LNCaP clone FGC (cell line): Measurements from ENCODE around the gene ZNF282.
"Not testable (repeated sequence)": the region's sequence is repeated elsewhere in the genome, so short reads cannot be mapped to it uniquely, and the experiment has no call there.

Source experiments
- DNase-seq: peaks from one replicate; pipeline ENCODE4 v3.0.0-alpha.2; 2011; ENCODE audit warnings: low read depth
- H3K4me3 ChIP-seq: 2 replicates; pipeline ENCODE4 v1.5.1; 2011; ENCODE audit warnings: mild to moderate bottlenecking, low read depth, low read length, control low read depth
- TF ChIP-seq, protein P1 (sequence below): IDR thresholded peaks from 2 replicates; pipeline ENCODE4 v1.5.1; 2012; ENCODE audit warnings: mild to moderate bottlenecking; ENCODE audit not compliant: control insufficient read depth, insufficient read depth; ENCODE audit errors: extremely low read depth

Gene ZNF282

DNA sequence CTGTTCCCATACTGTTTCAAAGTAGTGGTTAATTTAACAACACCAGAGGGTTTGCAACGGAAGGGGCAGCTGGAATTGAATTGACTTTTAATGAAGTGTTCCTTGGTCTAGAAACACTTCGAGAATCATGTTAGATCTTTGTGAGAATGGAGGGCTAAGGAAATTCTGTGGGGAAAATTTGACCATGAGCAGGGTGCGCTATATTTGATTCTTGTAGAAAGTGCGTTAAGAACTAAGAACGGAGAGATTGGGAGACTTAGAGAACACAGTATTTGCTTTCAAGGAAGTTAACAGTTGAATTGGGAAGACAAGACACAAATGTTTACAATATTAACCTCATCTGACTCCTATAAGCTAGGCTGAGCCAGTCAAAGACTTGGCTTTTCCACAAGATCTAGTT is 45.3 kb downstream of the ZNF282 start:
- TF ChIP-seq, protein P1, sequence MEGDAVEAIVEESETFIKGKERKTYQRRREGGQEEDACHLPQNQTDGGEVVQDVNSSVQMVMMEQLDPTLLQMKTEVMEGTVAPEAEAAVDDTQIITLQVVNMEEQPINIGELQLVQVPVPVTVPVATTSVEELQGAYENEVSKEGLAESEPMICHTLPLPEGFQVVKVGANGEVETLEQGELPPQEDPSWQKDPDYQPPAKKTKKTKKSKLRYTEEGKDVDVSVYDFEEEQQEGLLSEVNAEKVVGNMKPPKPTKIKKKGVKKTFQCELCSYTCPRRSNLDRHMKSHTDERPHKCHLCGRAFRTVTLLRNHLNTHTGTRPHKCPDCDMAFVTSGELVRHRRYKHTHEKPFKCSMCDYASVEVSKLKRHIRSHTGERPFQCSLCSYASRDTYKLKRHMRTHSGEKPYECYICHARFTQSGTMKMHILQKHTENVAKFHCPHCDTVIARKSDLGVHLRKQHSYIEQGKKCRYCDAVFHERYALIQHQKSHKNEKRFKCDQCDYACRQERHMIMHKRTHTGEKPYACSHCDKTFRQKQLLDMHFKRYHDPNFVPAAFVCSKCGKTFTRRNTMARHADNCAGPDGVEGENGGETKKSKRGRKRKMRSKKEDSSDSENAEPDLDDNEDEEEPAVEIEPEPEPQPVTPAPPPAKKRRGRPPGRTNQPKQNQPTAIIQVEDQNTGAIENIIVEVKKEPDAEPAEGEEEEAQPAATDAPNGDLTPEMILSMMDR = no peak
- peak overlapping the region; percentile 100 for H3K4me3 ChIP-seq
- no peak for DNase-seq

DNA sequence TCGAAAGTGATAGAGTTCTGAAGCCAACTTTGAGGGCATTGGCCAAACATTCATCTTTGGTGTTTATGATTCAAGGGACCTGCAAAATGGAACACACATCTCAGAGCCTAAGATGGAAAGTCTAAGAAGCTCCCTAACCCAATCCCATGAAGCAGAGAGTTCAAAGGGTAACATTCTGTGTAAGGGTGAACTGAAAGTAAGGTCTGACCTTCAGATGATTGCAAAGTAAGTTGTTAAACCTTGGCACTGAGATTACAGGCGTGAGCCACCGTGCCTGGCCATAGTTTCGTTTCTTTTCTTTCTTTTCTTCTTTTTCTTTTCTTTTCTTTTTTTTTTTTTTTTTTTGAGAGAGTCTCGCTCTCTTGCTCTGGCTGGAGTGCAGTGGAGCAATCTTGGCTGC is 46.4 kb downstream of the ZNF282 start:
- no peak overlapping the region for H3K4me3 ChIP-seq
- TF ChIP-seq, protein P1 = no peak
- DNase-seq = no peak

DNA sequence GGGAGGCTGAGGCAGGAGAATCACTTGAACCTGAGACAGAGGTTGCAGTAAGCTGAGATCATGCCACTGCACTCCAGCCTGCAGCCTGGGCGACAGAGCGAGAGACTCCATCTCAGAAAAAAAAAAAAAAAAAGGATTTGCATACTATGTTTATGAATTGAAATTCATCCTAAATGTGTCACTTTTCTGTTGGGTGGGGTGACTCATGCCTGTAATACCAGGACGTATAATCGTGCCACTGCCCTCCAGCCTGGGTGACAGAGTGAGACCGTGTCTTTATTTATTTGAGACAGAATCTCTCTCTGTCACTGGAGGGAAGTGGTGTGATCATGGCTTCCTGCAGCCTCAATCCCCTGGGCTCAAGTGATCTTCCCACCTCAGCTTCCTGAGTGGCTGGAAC is 49.9 kb downstream of the ZNF282 start:
- no peak for DNase-seq
- TF ChIP-seq, protein P1 = no peak
- H3K4me3 ChIP-seq = no peak overlapping the region

DNA sequence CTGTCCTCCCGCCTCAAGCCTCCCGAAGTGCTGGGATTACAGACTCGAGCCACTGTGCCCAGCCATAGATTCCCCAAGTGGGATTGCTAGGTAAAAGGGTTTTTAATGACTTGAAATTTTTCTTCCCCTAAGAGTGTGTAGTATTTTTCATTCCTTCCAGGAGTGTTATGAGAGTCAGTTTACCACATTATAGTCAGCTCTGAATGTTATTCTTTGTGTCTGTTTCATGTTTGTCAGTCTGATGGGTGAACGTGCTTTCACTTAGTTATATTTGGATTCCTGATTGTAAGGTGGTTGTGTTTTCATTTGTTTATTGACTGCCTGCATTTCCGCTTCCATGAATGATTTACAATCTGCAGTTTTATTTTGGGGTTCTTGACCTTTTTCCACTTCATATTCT is 50.4 kb downstream of the ZNF282 start:
- no peak overlapping the region for H3K4me3 ChIP-seq
- no peak for DNase-seq
- TF ChIP-seq, protein P1 = no peak

DNA sequence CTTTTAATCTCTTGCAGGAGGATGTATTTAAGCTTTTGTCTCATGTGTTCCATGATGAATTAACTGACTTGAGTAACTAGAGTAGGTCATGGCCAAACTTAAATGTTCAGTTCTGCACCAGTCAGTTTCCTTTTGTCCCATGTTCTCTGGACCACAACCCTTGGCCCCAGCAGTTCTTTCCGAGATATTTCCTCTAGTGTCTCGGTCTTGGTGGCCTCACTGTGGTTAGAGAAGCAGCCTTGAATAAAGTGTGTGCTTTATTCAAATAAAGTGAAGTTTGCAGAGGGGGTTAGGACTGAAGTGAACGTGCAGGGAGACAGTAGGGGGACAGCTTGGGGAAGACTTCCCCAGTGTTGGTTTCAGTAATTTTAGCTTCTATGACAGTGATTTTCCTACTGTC is 53.4 kb downstream of the ZNF282 start:
- H3K4me3 ChIP-seq = no peak overlapping the region
- no peak for DNase-seq
- TF ChIP-seq, protein P1 = no peak

DNA sequence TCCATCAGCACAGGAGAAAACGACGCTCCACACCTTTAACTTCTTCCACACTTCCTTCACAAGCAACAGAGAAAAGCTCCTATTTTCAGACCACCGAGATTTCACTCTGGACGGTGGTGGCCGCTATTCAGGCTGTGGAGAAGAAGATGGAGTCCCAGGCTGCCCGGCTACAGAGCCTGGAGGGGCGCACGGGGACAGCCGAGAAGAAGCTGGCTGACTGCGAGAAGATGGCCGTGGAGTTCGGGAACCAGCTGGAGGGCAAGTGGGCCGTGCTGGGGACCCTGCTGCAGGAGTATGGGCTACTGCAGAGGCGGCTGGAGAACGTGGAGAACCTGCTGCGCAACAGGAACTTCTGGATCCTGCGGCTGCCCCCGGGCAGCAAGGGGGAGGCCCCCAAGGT is 54.8 kb downstream of the ZNF282 start:
- not testable (repeated sequence) for H3K4me3 ChIP-seq, DNase-seq

DNA sequence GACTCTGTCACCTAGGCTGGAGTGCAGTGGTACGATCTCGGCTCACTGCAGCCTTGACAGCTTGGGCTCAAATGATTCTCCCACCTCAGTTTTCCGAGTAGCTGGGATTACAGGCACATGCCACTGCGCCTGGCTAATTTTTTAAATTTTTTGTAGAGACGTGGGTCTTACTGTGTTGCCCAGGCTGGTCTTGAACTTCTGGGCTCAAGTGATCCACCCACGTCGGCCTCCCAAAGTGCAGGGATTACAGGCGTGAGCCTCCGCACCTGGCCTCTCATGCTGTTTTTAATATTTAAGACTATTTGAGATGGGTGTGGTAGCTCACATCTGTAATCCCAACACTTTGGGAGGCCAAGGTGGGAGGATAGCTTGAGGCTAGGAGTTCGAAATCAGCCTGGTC is 56.2 kb downstream of the ZNF282 start:
- not testable (repeated sequence) for DNase-seq, H3K4me3 ChIP-seq

DNA sequence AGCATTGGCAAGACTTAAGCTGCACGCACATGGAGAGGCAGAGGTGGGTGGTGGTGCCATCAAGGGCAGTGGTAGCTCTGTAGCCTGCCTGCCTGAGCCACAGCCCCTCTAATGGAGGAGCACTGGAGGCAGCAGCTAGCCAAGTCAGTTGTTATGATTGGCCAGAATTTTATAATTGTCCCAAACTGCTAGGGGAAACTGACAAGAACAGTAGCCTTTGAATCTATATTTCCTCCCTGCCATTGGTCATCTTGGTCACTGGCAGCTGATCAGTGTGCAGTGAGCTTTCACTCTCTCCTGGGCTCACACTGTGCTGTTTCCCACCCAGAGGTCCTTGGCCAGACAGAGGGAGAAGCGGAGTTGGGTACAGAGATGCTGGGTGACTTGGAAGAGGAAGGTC is 57.0 kb downstream of the ZNF282 start:
- TF ChIP-seq, protein P1 = no peak
- DNase-seq = no peak

More for the DNA sequence above, 57.0 kb downstream of the ZNF282 start:
- H3K4me3 ChIP-seq = no peak overlapping the region
